Measurements from ENCODE around the gene SLC12A5.

The SLC12A5 gene

DNA sequence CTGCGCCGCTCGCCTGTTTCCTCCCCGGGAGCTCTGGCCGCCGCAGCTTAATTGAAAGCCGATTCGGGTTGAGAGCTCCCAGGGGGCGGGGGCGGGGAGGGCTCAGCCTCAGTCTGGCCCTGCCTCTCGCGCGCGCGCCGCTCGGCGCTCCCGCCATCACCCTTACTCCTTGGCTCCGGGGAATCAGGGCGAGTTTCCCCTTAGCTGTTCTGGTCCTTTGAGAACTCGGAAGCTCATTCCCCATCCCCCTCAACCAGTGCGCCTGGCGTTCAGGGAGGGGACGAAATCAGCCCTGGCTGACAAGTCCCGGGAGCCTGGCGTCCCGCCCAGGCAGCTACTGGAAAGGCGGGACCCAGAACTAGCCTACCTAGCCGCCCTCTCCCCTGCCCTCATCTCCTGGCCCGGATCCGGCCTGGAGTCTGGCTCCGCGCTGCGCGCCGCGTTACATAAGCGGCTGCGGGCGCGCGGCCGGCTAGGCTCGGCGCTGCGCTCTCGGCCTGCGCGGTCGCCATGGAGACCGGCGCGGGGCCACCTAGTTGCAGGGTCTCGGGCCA is 2.8 kb downstream of the SLC12A5 start:
- DNase-seq (ENCODE audit: low spot score), result no peak
- in situ Hi-C loops (cut with MboI; ENCODE audit: low pct_unique_long_range_greater_than_20kb, low sequenced_read_pairs, unreplicated experiment), result no loop called here
- TF ChIP-seq CTCF (IDR thresholded peaks at IDR 0.05; ENCODE audit: extremely low read depth, insufficient read depth, missing control alignments), result no peak

DNA sequence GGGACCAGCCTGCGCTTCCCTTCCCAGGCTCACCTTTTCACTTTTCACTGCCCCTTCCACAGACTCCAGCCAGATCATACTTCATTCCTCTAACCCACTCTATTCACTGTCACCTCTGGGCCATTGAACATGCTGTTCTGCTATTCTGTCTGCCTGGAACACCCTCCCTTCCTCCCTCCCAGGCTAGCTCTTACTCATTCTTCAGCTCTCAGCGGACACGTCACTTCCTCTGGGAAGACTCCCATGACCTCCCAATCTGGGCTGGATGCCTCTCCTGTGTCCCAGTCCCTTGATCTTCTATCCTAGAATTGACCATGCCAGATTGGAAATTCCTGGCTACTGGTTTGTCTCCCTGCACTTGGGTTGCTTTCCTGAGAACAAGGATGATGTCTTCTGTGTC is 5.0 kb downstream of the SLC12A5 start:
- no peak for DNase-seq (ENCODE audit: low spot score)
- in situ Hi-C loops (cut with MboI; ENCODE audit: low pct_unique_long_range_greater_than_20kb, low sequenced_read_pairs, unreplicated experiment), result no loop called here
- TF ChIP-seq CTCF (IDR thresholded peaks at IDR 0.05; ENCODE audit: extremely low read depth, insufficient read depth, missing control alignments), result no peak

- no peak for TF ChIP-seq CTCF (IDR thresholded peaks at IDR 0.05; ENCODE audit: extremely low read depth, insufficient read depth, missing control alignments)
- in situ Hi-C loops (cut with MboI; ENCODE audit: low pct_unique_long_range_greater_than_20kb, low sequenced_read_pairs, unreplicated experiment), result no loop called here
- DNase-seq (ENCODE audit: low spot score), result no peak
These were observed 6.2 kb downstream of the SLC12A5 start for GRCh38 chr20:46035253-46035652.

GRCh38 chr20:46035713-46036112 is 6.7 kb downstream of the SLC12A5 start:
- no peak for TF ChIP-seq CTCF (IDR thresholded peaks at IDR 0.05; ENCODE audit: extremely low read depth, insufficient read depth, missing control alignments)
- DNase-seq (ENCODE audit: low spot score), result no peak
- in situ Hi-C loops (cut with MboI; ENCODE audit: low pct_unique_long_range_greater_than_20kb, low sequenced_read_pairs, unreplicated experiment), result no loop called here

GRCh38 chr20:46036370-46036769 is 7.4 kb downstream of the SLC12A5 start:
- no peak for DNase-seq (ENCODE audit: low spot score)
- in situ Hi-C loops (cut with MboI; ENCODE audit: low pct_unique_long_range_greater_than_20kb, low sequenced_read_pairs, unreplicated experiment), result no loop called here
- TF ChIP-seq CTCF (IDR thresholded peaks at IDR 0.05; ENCODE audit: extremely low read depth, insufficient read depth, missing control alignments), result no peak

- no peak for DNase-seq (ENCODE audit: low spot score)
- in situ Hi-C loops (cut with MboI; ENCODE audit: low pct_unique_long_range_greater_than_20kb, low sequenced_read_pairs, unreplicated experiment), result no loop called here
- TF ChIP-seq CTCF (IDR thresholded peaks at IDR 0.05; ENCODE audit: extremely low read depth, insufficient read depth, missing control alignments), result no peak
These were observed 8.0 kb downstream of the SLC12A5 start for GRCh38 chr20:46037036-46037435.
